GM19328 (cell line): ENCODE results near the gene MCF2L2.
A peak's percentile ranks its signal among the peaks of the same experiment; 100 is the strongest.
"Not testable (repeated sequence)": the region's sequence is repeated elsewhere in the genome, so short reads cannot be mapped to it uniquely, and the experiment has no call there.

ENCODE experiments used
- ATAC-seq: cut with Tn5 transposase; IDR thresholded peaks from one replicate; pipeline ENCODE4 v1.9.1; 2021; ENCODE audit warnings: mild to moderate bottlenecking, moderate library complexity; ENCODE audit not compliant: unreplicated experiment

The MCF2L2 gene, protein sequence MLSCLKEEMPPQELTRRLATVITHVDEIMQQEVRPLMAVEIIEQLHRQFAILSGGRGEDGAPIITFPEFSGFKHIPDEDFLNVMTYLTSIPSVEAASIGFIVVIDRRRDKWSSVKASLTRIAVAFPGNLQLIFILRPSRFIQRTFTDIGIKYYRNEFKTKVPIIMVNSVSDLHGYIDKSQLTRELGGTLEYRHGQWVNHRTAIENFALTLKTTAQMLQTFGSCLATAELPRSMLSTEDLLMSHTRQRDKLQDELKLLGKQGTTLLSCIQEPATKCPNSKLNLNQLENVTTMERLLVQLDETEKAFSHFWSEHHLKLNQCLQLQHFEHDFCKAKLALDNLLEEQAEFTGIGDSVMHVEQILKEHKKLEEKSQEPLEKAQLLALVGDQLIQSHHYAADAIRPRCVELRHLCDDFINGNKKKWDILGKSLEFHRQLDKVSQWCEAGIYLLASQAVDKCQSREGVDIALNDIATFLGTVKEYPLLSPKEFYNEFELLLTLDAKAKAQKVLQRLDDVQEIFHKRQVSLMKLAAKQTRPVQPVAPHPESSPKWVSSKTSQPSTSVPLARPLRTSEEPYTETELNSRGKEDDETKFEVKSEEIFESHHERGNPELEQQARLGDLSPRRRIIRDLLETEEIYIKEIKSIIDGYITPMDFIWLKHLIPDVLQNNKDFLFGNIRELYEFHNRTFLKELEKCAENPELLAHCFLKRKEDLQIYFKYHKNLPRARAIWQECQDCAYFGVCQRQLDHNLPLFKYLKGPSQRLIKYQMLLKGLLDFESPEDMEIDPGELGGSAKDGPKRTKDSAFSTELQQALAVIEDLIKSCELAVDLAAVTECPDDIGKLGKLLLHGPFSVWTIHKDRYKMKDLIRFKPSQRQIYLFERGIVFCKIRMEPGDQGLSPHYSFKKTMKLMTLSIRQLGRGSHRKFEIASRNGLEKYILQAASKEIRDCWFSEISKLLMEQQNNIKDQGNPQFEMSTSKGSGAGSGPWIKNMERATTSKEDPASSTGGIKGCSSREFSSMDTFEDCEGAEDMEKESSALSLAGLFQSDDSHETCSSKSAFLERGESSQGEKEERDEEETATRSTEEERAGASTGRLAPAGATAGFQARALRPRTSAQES

DNA sequence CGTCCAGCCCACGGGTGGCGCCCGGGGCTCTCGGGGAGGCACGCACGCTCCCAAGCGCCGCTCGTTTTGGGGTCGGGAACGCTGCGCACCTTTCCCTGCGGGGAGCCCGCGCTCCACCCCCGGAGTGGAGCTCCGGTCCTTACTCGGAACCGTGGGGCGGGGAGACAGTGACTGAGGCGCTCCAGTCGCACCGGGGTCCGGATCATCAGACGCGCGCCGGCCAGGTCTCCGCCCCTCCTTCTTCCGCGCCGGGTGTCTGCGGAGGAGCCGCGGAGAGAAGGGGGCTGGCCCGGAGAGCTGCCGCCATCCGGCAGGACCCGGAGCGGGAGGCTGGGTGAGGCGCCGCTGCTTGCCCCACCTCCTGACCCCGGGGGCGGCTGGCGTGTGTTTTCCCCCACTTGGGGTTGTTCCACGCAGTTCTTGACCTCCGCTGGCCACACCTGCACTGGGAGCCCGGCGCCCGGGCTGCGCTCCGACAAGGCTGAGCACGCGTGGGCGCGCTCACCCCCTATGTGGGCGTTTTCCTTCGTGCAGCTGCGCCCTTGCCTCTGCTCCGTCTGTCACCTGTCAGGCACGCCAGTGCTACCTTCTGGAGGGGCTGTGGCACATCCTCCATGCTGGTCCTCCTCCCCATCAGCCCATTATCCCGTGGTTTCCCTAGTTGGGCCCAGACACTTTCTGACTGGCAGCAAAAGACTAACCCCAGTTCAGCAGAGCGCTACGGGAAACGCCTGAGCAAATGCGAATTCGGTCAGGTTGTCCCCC lies at the start of gene MCF2L2:
Gene MCF2L2, minus strand, starts transcription at position 173 of the 765 bp plus-strand sequence. CDS start 642 bp downstream, outside the sequence.
- peak; percentile 69 for ATAC-seq

- no peak for ATAC-seq
These were observed 49.5 kb upstream of the MCF2L2 start for GRCh38 chr3:183477801-183478456.

- not testable (repeated sequence) for ATAC-seq
These were observed 47.3 kb upstream of the MCF2L2 start for GRCh38 chr3:183475764-183476162.

- no peak for ATAC-seq
These were observed 46.8 kb upstream of the MCF2L2 start for GRCh38 chr3:183475016-183475763.

GRCh38 chr3:183473969-183474368 lies 45.5 kb upstream of the MCF2L2 start:
- ATAC-seq = no peak

DNA sequence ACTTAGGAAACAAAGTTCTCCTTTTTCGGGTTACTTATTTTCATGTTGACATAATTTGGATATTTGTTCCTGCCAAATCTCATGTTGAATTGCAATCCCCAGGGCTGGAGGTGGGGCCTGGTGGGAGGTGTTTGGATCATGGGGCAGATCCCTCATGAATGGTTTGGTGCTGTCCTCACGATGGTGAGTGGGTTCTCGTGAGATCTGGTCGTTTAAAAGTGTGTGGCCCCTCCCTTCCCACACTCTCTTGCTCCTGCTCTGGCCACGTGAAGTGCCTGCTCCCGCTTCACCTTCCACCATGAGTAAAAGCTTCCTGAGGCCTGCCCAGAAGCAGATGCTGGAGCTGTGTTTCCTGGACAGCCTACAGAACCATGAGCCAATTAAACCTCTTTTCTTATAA lies 43.7 kb upstream of the MCF2L2 start:
- ATAC-seq = no peak

GRCh38 chr3:183468424-183468823 lies 40.0 kb upstream of the MCF2L2 start:
- no peak for ATAC-seq

GRCh38 chr3:183466575-183466974 lies 38.2 kb upstream of the MCF2L2 start:
- ATAC-seq = no peak

GRCh38 chr3:183465710-183466109 lies 37.3 kb upstream of the MCF2L2 start:
- not testable (repeated sequence) for ATAC-seq

- ATAC-seq = no peak
These were observed 36.1 kb upstream of the MCF2L2 start for GRCh38 chr3:183464480-183464879.

DNA sequence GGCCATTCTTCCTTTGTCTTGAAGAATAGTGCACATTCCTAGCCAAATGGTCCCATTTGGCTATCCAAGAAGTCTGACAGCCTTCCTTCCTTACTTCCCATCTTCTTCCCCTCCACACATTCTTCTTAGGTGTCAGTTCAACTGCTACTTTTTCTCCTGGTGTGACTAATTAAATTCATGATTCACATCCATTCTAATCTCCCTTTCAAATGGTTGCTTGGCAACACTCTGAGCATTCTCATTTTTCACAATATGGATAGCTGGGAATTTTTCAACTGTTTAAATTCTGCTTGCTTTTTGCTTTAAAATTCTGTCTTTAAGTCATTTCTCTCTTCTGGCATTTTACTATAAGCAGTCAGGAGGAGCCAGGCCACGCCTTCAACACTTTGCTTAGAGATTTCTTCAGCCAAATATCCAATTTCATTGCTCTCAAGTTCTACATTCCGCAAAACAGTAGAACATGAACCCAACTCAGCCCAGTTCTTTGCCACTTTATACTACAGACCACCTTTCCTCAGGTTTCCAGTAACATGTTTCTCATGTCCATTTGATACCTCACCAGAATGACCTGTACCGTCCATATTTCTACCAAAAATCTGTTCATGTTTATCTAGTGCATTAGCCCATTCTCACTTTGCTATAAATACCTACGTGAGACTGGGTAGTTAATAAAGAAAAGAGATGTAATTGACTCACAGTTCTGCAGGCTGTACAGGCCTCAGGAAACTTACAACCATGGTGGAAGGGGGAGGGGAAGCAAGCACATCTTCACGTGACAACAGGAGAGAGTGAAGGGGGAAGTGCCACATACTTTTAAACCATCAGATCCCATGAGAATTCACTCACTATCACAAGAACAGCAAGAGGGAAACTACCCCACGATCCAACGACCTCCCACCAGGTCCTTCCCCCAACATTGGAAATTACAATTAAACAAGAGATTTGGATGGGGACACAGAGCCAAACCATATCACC lies 31.9 kb upstream of the MCF2L2 start:
- no peak for ATAC-seq

- ATAC-seq = no peak
These were observed 26.7 kb upstream of the MCF2L2 start for GRCh38 chr3:183455089-183455488.

GRCh38 chr3:183454064-183454463 lies 25.6 kb upstream of the MCF2L2 start:
- no peak for ATAC-seq

DNA sequence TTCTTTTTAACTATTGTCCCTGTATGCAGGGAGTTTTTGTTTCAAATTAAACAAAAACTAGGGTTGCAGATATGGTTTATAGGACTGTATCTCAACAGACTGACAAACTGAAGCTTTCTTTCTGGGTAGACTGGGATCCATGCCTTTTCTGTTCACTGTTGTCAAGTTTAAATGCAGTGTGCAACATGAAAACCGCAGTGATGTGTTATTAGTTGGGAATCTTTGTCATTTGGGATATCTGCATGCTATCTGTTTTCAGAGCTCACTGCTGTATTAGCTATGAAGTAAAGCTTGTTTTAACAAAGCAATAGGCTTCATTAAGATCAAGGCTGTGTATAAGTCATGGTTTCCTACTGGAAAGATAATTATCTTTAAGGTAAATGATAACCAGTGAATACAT lies 21.4 kb upstream of the MCF2L2 start:
- ATAC-seq = no peak

DNA sequence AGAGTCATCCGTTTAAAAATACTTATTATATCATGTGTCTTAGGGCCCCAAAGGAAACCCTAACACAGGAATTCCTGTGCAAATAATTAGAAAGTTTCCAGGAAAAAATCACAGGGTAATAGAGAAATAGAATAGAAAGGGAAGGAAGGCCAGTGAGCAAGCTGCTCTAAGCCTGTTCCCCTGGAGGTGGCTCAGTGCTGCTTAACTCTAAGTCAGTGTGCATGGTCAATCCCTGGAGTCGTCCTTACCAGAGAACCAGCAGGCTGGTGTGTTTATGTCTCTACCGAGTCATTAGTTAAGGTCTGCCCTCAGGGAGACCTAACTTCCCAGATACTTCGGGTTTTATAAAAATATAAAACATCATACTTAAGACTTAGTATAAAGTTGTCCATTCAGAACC lies 21.0 kb upstream of the MCF2L2 start:
- no peak for ATAC-seq

DNA sequence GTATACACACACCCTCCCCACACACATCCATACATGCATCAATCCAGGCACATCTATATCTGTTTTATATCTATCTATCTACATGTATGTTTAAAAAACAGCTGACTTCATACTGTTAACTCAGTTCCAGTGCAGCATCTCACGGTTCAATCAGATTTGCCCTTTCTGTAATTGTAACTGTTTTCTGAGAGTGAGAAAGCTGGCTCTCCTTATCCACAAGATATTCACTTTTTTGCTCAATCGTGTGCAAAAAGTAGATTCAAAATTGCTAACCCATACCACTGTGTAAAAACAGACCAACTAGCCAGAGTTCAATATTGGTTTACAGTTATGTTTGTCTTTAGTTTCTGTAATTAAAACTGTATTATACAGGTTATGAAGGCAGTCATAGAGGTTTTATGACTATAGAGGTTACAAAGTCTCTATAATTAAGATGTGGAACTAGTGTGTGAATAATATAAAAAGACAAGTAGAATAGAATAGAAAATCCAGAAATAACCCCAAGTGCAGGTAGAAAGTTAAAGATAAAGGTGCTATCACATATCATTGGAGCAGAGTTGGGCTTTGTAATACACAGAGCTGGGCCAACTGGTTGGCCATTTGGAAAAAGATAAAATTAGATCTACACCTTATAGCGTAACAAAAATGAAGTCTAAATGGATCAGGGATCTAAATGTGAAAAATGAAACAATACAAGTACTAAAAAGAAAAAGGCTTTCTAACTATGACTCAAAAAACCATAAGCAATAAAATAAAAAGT lies 20.1 kb upstream of the MCF2L2 start:
- no peak for ATAC-seq

DNA sequence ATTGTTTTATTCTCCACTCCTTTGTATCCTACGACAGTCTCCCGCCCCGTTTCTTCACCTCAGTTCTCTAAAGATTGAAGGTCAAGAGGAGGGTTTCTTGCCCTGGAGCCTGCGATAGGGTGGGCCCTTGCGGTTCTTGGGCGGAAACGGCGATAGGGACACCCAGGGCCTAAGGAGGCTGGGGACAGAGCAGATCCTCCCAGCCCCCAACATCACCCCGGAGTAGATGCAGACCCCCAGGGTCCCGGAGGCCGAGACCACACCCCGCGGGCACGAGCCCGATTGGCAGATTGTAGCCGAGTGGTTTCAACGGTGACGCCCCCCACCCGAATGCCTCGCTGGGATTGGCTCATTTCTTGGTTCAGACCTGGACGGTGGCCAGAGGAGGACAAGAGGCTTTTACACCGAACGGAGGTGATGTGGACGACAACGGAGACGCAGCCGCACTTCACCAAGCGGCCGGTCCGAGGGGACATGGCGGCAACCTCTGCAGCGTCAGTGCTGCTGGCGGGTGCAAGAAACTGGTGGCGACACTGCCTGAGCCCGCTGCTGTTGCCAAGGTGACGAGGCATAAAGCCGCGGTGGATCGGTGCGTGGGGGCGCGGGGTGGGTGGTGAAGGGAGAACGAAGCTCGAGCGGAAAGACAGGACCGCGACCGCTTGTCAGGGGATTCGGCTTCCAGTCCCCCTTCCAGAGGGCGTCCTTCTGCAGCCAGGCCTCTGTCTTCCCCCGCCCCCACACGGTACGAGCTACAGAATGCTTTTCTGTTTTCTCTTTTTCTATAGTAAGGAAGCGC lies 19.0 kb upstream of the MCF2L2 start:
- ATAC-seq = no peak
